Endothelial cell (in vitro differentiated cells): ENCODE measurements around the gene PF4V1. TPM values are rescaled to one million over a fixed set of nuclear protein-coding genes. Genes with fewer than 3 reads are reported as not detected.

Source experiments
- DNase-seq: peaks from one replicate; pipeline ENCODE4 v3.0.0; 2021; ENCODE audit warnings: low spot score
- H3K27ac Mint-ChIP-seq: one replicate; pipeline ENCODE4 v1.8.0; 2021; ENCODE audit warnings: mixed read lengths, inconsistent platforms; ENCODE audit not compliant: unreplicated experiment
- H3K27me3 Mint-ChIP-seq: one replicate; pipeline ENCODE4 v1.8.0; 2021; ENCODE audit warnings: mild to moderate bottlenecking, moderate library complexity, mixed read lengths, inconsistent platforms; ENCODE audit not compliant: unreplicated experiment
- H3K36me3 Mint-ChIP-seq: one replicate; pipeline ENCODE4 v1.8.0; 2021; ENCODE audit warnings: mild to moderate bottlenecking, low read depth, mixed read lengths, inconsistent platforms; ENCODE audit not compliant: unreplicated experiment
- H3K4me1 Mint-ChIP-seq: one replicate; pipeline ENCODE4 v1.8.0; 2021; ENCODE audit warnings: mild to moderate bottlenecking, mixed read lengths, inconsistent platforms; ENCODE audit not compliant: unreplicated experiment
- H3K4me3 Mint-ChIP-seq: one replicate; pipeline ENCODE4 v1.8.0; 2021; ENCODE audit warnings: mild to moderate bottlenecking, mixed read lengths, inconsistent platforms; ENCODE audit not compliant: unreplicated experiment
- H3K9me3 Mint-ChIP-seq: one replicate; pipeline ENCODE4 v1.8.0; 2021; ENCODE audit warnings: mixed read lengths, inconsistent platforms; ENCODE audit not compliant: unreplicated experiment
- CTCF ChIP-seq: fragments of 200-600 bp; sonication (generic); IDR thresholded peaks from one replicate; pipeline ENCODE4 v1.5.0; 2021; ENCODE audit warnings: antibody characterized with exemption; ENCODE audit not compliant: unreplicated experiment
- total RNA-seq: library from RNA; stranded (reverse); fragmentation: NEBNext Ultra II Directional; extraction: Animal tissue kit (Norgen Biotek cat#: 25700); gene quantifications from one replicate; pipeline ENCODE4 v1.2.1, GENCODE V29; 2021; ENCODE audit not compliant: unreplicated experiment

The PF4V1 gene
- total RNA-seq, 1 donor from 2014 or later = not detected

- Mint-ChIP-seq H3K27ac (no peak overlapping the region), H3K4me3 (no peak overlapping the region), H3K36me3 (no peaks in the 10 kb centered on the region), H3K4me1 (no peaks in the 10 kb centered on the region), H3K27me3 (no peaks in the 10 kb centered on the region), H3K9me3 (no peaks in the 10 kb centered on the region)
- no peak for DNase-seq
- no peak for TF ChIP-seq CTCF
These were observed 8.8 kb upstream of the PF4V1 start for GRCh38 chr4:73844345-73844744.

- TF ChIP-seq CTCF = no peak
- no peaks in the 10 kb centered on the region for H3K36me3 Mint-ChIP-seq
- DNase-seq = no peak
- H3K4me1 Mint-ChIP-seq = no peaks in the 10 kb centered on the region
- H3K9me3 Mint-ChIP-seq = no peaks in the 10 kb centered on the region
- no peaks in the 10 kb centered on the region for H3K27me3 Mint-ChIP-seq
- no peak overlapping the region for H3K27ac Mint-ChIP-seq
- H3K4me3 Mint-ChIP-seq = no peak overlapping the region
These were observed 8.3 kb upstream of the PF4V1 start for GRCh38 chr4:73844806-73845205.

- H3K4me3 Mint-ChIP-seq = no peak overlapping the region
- no peaks in the 10 kb centered on the region for H3K27me3 Mint-ChIP-seq
- no peaks in the 10 kb centered on the region for H3K9me3 Mint-ChIP-seq
These were observed 5.4 kb upstream of the PF4V1 start for GRCh38 chr4:73847526-73848182.

GRCh38 chr4:73848183-73848777 is 4.8 kb upstream of the PF4V1 start:
- no peak for TF ChIP-seq CTCF
- Mint-ChIP-seq H3K27me3 (no peaks in the 10 kb centered on the region), H3K27ac (no peak overlapping the region)

More at GRCh38 chr4:73847526-73848182, 5.4 kb upstream of the PF4V1 start:
- no peaks in the 10 kb centered on the region for H3K36me3 Mint-ChIP-seq
- no peak for TF ChIP-seq CTCF
- H3K4me1 Mint-ChIP-seq = no peaks in the 10 kb centered on the region
- no peak for DNase-seq
- no peak overlapping the region for H3K27ac Mint-ChIP-seq

GRCh38 chr4:73850261-73850970 is 2.7 kb upstream of the PF4V1 start:
- Mint-ChIP-seq H3K27ac (no peak overlapping the region), H3K36me3 (no peaks in the 10 kb centered on the region), H3K9me3 (no peaks in the 10 kb centered on the region), H3K4me3 (no peak overlapping the region), H3K27me3 (no peaks in the 10 kb centered on the region), H3K4me1 (peaks cover 3% of the 10 kb centered on the region)
- TF ChIP-seq CTCF = no peak
- no peak for DNase-seq

More at GRCh38 chr4:73848183-73848777, 4.8 kb upstream of the PF4V1 start:
- Mint-ChIP-seq H3K4me3 (no peak overlapping the region), H3K4me1 (no peaks in the 10 kb centered on the region), H3K9me3 (no peaks in the 10 kb centered on the region), H3K36me3 (no peaks in the 10 kb centered on the region)
- DNase-seq = no peak
